ENCODE results near the gene FOXN4. TPM values are rescaled to one million over a fixed set of nuclear protein-coding genes. Genes with fewer than 3 reads are reported as not detected.

Gene FOXN4
- polyA plus RNA-seq, 12 donors, result 0.05 to 0.34 (median 0.13) TPM; not detected in 4

GRCh38 chr12:109261087-109261486 lies 48.0 kb downstream of the FOXN4 start:
- no peak for DNase-seq

GRCh38 chr12:109259545-109259895 lies 49.6 kb downstream of the FOXN4 start:
- no peak for DNase-seq

GRCh38 chr12:109258607-109259544 lies 50.2 kb downstream of the FOXN4 start:
- DNase-seq, result no peak

- no peak for DNase-seq
Observed at GRCh38 chr12:109258201-109258600, 50.9 kb downstream of the FOXN4 start.

- no peak for DNase-seq
Observed at GRCh38 chr12:109256011-109256410, 53.1 kb downstream of the FOXN4 start.

GRCh38 chr12:109255377-109255776 lies 53.7 kb downstream of the FOXN4 start:
- no peak for DNase-seq

- no peak for DNase-seq
Observed at GRCh38 chr12:109253913-109254544, 55.1 kb downstream of the FOXN4 start.

- no peak for DNase-seq
Observed at GRCh38 chr12:109252799-109253198, 56.3 kb downstream of the FOXN4 start.

- DNase-seq, result no peak
Observed at GRCh38 chr12:109250523-109250922, 58.6 kb downstream of the FOXN4 start.

GRCh38 chr12:109247831-109248654 lies 61.0 kb downstream of the FOXN4 start:
- DNase-seq, result no peak

- DNase-seq, result no peak
Observed at GRCh38 chr12:109246221-109246620, 62.9 kb downstream of the FOXN4 start.

GRCh38 chr12:109244073-109244472 lies 65.0 kb downstream of the FOXN4 start:
- DNase-seq, result no peak

- no peak for DNase-seq
Observed at GRCh38 chr12:109241936-109242335, 67.1 kb downstream of the FOXN4 start.

GRCh38 chr12:109240365-109240764 lies 68.7 kb downstream of the FOXN4 start:
- DNase-seq, result no peak

- DNase-seq, result no peak
Observed at GRCh38 chr12:109239691-109240090, 69.4 kb downstream of the FOXN4 start.

- no peak for DNase-seq
Observed at GRCh38 chr12:109239179-109239578, 69.9 kb downstream of the FOXN4 start.

- DNase-seq, result no peak
Observed at GRCh38 chr12:109236257-109236656, 72.8 kb downstream of the FOXN4 start.

GRCh38 chr12:109234012-109234411 lies 75.1 kb downstream of the FOXN4 start:
- DNase-seq, result no peak

- DNase-seq, result no peak
Observed at GRCh38 chr12:109232731-109233130, 76.4 kb downstream of the FOXN4 start.

- DNase-seq, result no peak
Observed at GRCh38 chr12:109230193-109230592, 78.9 kb downstream of the FOXN4 start.

- no peak for DNase-seq
Observed at GRCh38 chr12:109228664-109229063, 80.4 kb downstream of the FOXN4 start.

All from muscle of arm (tissue), 12 donors.